Astrocyte (in vitro differentiated cells and primary cell): ENCODE data around the gene THRB. TPM values are rescaled to one million over a fixed set of nuclear protein-coding genes. Genes with fewer than 3 reads are reported as not detected.

Experiments
- DNase-seq: peaks from one replicate; pipeline ENCODE4 v3.0.0-alpha.2; 2010; ENCODE audit warnings: low read depth
- FAIRE-seq: peaks from 2 replicates; lab custom pipeline; 2011; peaks lifted over from hg19 to GRCh38; lab: Jason Lieb, UNC
- H2AFZ ChIP-seq: 2 replicates; pipeline ENCODE4 v1.6.0; 2012; ENCODE audit warnings: low read depth, low read length, inconsistent platforms
- H3K27ac ChIP-seq: 2 replicates; pipeline ENCODE4 v1.5.1; 2011; ENCODE audit warnings: low read depth, low read length, inconsistent platforms
- H3K27me3 ChIP-seq: 2 replicates; pipeline ENCODE4 v1.6.0; 2011; ENCODE audit warnings: low read length, inconsistent platforms; ENCODE audit not compliant: insufficient read depth
- H3K36me3 ChIP-seq: 2 replicates; pipeline ENCODE4 v1.5.1; 2011; ENCODE audit warnings: low read length, inconsistent platforms; ENCODE audit not compliant: insufficient read depth
- H3K4me1 ChIP-seq: 2 replicates; pipeline ENCODE4 v1.5.1; 2011; ENCODE audit warnings: low read length, inconsistent platforms; ENCODE audit not compliant: insufficient read depth
- H3K4me2 ChIP-seq: 2 replicates; pipeline ENCODE4 v1.6.0; 2012; ENCODE audit warnings: low read length, inconsistent platforms
- H3K4me3 ChIP-seq: 2 replicates; pipeline ENCODE4 v1.5.1; 2011; ENCODE audit warnings: low read depth, mild to moderate bottlenecking, low read length, inconsistent platforms; ENCODE audit not compliant: insufficient read depth
- H3K79me2 ChIP-seq: 2 replicates; pipeline ENCODE4 v1.6.0; 2012; ENCODE audit warnings: mild to moderate bottlenecking, low read length, inconsistent platforms; ENCODE audit not compliant: insufficient read depth
- H3K9ac ChIP-seq: 2 replicates; pipeline ENCODE4 v1.6.0; 2012; ENCODE audit warnings: mild to moderate bottlenecking, low read length, inconsistent platforms
- H3K9me3 ChIP-seq: 2 replicates; pipeline ENCODE4 v1.5.1; 2012; ENCODE audit warnings: low read depth, mild to moderate bottlenecking, low read length, inconsistent platforms; ENCODE audit not compliant: insufficient read depth
- H4K20me1 ChIP-seq: 2 replicates; pipeline ENCODE4 v1.6.0; 2012; ENCODE audit warnings: low read length, inconsistent platforms; ENCODE audit not compliant: insufficient read depth
- H3K27ac Mint-ChIP-seq: one replicate; pipeline ENCODE4 v1.8.0; 2021; ENCODE audit warnings: mild to moderate bottlenecking, mixed read lengths; ENCODE audit not compliant: unreplicated experiment
- H3K27me3 Mint-ChIP-seq: one replicate; pipeline ENCODE4 v1.8.0; 2021; ENCODE audit warnings: low read depth, mixed read lengths; ENCODE audit not compliant: unreplicated experiment
- H3K36me3 Mint-ChIP-seq: one replicate; pipeline ENCODE4 v1.8.0; 2021; ENCODE audit warnings: low read depth, mixed read lengths; ENCODE audit not compliant: unreplicated experiment
- H3K4me1 Mint-ChIP-seq: one replicate; pipeline ENCODE4 v1.8.0; 2021; ENCODE audit warnings: low read depth, mixed read lengths; ENCODE audit not compliant: unreplicated experiment
- H3K4me3 Mint-ChIP-seq: one replicate; pipeline ENCODE4 v1.8.0; 2021; ENCODE audit warnings: mild to moderate bottlenecking, moderate library complexity, mixed read lengths; ENCODE audit not compliant: unreplicated experiment
- H3K9me3 Mint-ChIP-seq: one replicate; pipeline ENCODE4 v1.8.0; 2021; ENCODE audit warnings: mild to moderate bottlenecking, mixed read lengths; ENCODE audit not compliant: unreplicated experiment
- CTCF ChIP-seq: IDR thresholded peaks from 2 replicates; pipeline ENCODE4 v1.5.1; 2011; ENCODE audit warnings: low read depth, mild to moderate bottlenecking, inconsistent platforms, low read length, moderate library complexity; ENCODE audit not compliant: insufficient read depth
- EZH2 ChIP-seq: IDR thresholded peaks from 2 replicates; pipeline ENCODE4 v1.6.1; 2012; ENCODE audit warnings: mild to moderate bottlenecking, low read length, inconsistent platforms; ENCODE audit not compliant: insufficient read depth
- total RNA-seq: library from RNA; stranded (reverse); gene quantifications from 2 replicates; pipeline ENCODE4 v1.2.1, GENCODE V29; 2021

The THRB gene
- total RNA-seq, 1 donor from 2014 or later: 8.5 TPM

DNA sequence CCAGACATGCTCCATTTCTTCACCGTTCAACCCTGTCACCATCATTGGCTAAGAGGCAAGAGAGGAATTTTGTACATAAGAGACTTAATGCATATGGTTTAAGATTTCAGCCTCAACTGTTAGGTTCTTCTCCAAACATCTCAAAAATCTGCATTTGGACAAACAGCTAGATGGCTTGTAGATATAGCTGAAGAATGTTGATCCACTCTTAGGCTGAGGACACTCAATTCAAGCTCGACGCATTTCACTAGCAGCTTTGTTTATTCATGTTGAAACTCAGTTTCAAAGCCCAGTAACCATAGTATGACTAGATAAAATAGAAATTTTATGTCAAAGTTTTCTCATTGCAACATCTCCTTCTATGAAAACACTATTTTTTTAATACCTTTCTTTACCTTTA lies 208.2 kb downstream of the THRB start:
- Mint-ChIP-seq H3K9me3 (no peaks in the 10 kb centered on the region), H3K27me3 (no peaks in the 10 kb centered on the region), H3K4me3 (no peak overlapping the region), H3K4me1 (peaks cover 7% of the 10 kb centered on the region), H3K36me3 (no peaks in the 10 kb centered on the region), H3K27ac (no peak overlapping the region)
- no peak overlapping the region for H2AFZ ChIP-seq
- H3K9ac ChIP-seq: no peak overlapping the region
- H3K4me2 ChIP-seq: no peak overlapping the region
- H3K79me2 ChIP-seq: no peaks in the 10 kb centered on the region
- H3K27me3 ChIP-seq: peaks cover 9% of the 10 kb centered on the region
- no peaks in the 10 kb centered on the region for H3K36me3 ChIP-seq
- no peaks in the 10 kb centered on the region for H3K9me3 ChIP-seq
- no peak overlapping the region for H3K4me3 ChIP-seq
- H3K27ac ChIP-seq: no peak overlapping the region
- H3K4me1 ChIP-seq: no peaks in the 10 kb centered on the region
- no peak for TF ChIP-seq CTCF
- TF ChIP-seq EZH2: no peak
- FAIRE-seq (no peak), DNase-seq (no peak)
- H4K20me1 ChIP-seq: no peaks in the 10 kb centered on the region

- H3K4me3 Mint-ChIP-seq: no peak overlapping the region
- no peak overlapping the region for H2AFZ ChIP-seq
- DNase-seq: no peak
- H3K27ac Mint-ChIP-seq: no peak overlapping the region
- H3K27ac ChIP-seq: no peak overlapping the region
- H3K27me3 ChIP-seq: peaks cover 3% of the 10 kb centered on the region
- no peaks in the 10 kb centered on the region for H3K4me1 ChIP-seq
- TF ChIP-seq CTCF (no peak), EZH2 (no peak)
- H3K27me3 Mint-ChIP-seq: no peaks in the 10 kb centered on the region
- H3K9me3 Mint-ChIP-seq: no peaks in the 10 kb centered on the region
- no peak overlapping the region for H3K4me3 ChIP-seq
- H4K20me1 ChIP-seq: no peaks in the 10 kb centered on the region
- H3K79me2 ChIP-seq: no peaks in the 10 kb centered on the region
- no peaks in the 10 kb centered on the region for H3K9me3 ChIP-seq
- no peaks in the 10 kb centered on the region for H3K4me1 Mint-ChIP-seq
- H3K36me3 ChIP-seq: no peaks in the 10 kb centered on the region
- no peak for FAIRE-seq
- no peak overlapping the region for H3K9ac ChIP-seq
- H3K36me3 Mint-ChIP-seq: no peaks in the 10 kb centered on the region
- no peak overlapping the region for H3K4me2 ChIP-seq
Observed at GRCh38 chr3:24278543-24278942, 216.1 kb downstream of the THRB start.

GRCh38 chr3:24273491-24273890 lies 221.2 kb downstream of the THRB start:
- Histone ChIP-seq H3K4me3 (no peak overlapping the region), H3K27me3 (peaks cover 3% of the 10 kb centered on the region), H3K27ac (no peak overlapping the region), H3K4me1 (no peaks in the 10 kb centered on the region), H4K20me1 (no peaks in the 10 kb centered on the region), H3K36me3 (no peaks in the 10 kb centered on the region), H3K9ac (no peak overlapping the region), H3K4me2 (no peak overlapping the region), H3K9me3 (no peaks in the 10 kb centered on the region), H3K79me2 (no peaks in the 10 kb centered on the region), H2AFZ (no peak overlapping the region)
- TF ChIP-seq CTCF (no peak), EZH2 (no peak)
- H3K27ac Mint-ChIP-seq: no peak overlapping the region
- peaks cover 12% of the 10 kb centered on the region for H3K4me1 Mint-ChIP-seq
- no peaks in the 10 kb centered on the region for H3K27me3 Mint-ChIP-seq
- no peaks in the 10 kb centered on the region for H3K36me3 Mint-ChIP-seq
- DNase-seq (no peak), FAIRE-seq (no peak)
- no peaks in the 10 kb centered on the region for H3K9me3 Mint-ChIP-seq
- H3K4me3 Mint-ChIP-seq: no peak overlapping the region
